Left ventricle myocardium inferior (tissue), 1 donor: Measurements from ENCODE around the gene ABCB1. TPM values are rescaled to one million over a fixed set of nuclear protein-coding genes. Genes with fewer than 3 reads are reported as not detected.
A peak's percentile ranks its signal among the peaks of the same experiment; 100 is the strongest.

Source experiments
- DNase-seq: peaks from one replicate; pipeline ENCODE4 v3.0.0-alpha.2; 2020
- H3K27ac ChIP-seq: fragments of 200-600 bp; replicated peaks from 2 replicates; pipeline ENCODE4 v1.8.0; 2021
- H3K27me3 ChIP-seq: fragments of 200-600 bp; 2 replicates; pipeline ENCODE4 v1.8.0; 2021; ENCODE audit warnings: low read depth
- H3K36me3 ChIP-seq: fragments of 200-600 bp; 2 replicates; pipeline ENCODE4 v1.8.0; 2021
- H3K4me1 ChIP-seq: fragments of 200-600 bp; 2 replicates; pipeline ENCODE4 v1.8.0; 2021
- H3K4me3 ChIP-seq: fragments of 200-600 bp; 2 replicates; pipeline ENCODE4 v1.8.0; 2021; ENCODE audit warnings: mild to moderate bottlenecking, moderate library complexity
- H3K9me3 ChIP-seq: fragments of 200-600 bp; replicated peaks from 2 replicates; pipeline ENCODE4 v1.8.0; 2021
- CTCF ChIP-seq: fragments of 200-600 bp; IDR thresholded peaks from 2 replicates; pipeline ENCODE4 v1.8.0; 2021; ENCODE audit warnings: antibody characterized with exemption, mild to moderate bottlenecking, borderline replicate concordance
- intact Hi-C: fragments of 100-400 bp; cut with micrococcal nuclease; formaldehyde crosslinking; loops from one replicate; pipeline ENCODE4 v1.11.0; 2022
- total RNA-seq: library from RNA; stranded (reverse); fragmentation: NEBNext Ultra II Directional; extraction: Animal tissue kit (Norgen Biotek cat#: 25700); gene quantifications from one replicate; pipeline ENCODE4 v1.2.1, GENCODE V29; 2021
- donor health status: DM: no; HTN: yes; CAD: no; lungs with severe emphysema.

Gene ABCB1
- total RNA-seq, 1 donor from 2014 or later, result 1.0 TPM

- Histone ChIP-seq H3K4me3 (no peak overlapping the region), H3K4me1 (peaks cover 6% of the 10 kb centered on the region), H3K27me3 (no peaks in the 10 kb centered on the region), H3K9me3 (no peaks in the 10 kb centered on the region), H3K36me3 (no peaks in the 10 kb centered on the region), H3K27ac (no peak overlapping the region)
- intact Hi-C loops, result no loop called here
- DNase-seq, result no peak
- peak; percentile 41 for TF ChIP-seq CTCF
These were observed 93.2 kb downstream of the ABCB1 start for GRCh38 chr7:87507446-87507845.

GRCh38 chr7:87506246-87507180 is 94.2 kb downstream of the ABCB1 start:
- Histone ChIP-seq H3K4me3 (no peak overlapping the region), H3K9me3 (no peaks in the 10 kb centered on the region), H3K4me1 (peaks cover 6% of the 10 kb centered on the region), H3K36me3 (no peaks in the 10 kb centered on the region), H3K27ac (no peak overlapping the region), H3K27me3 (no peaks in the 10 kb centered on the region)
- intact Hi-C loops, result no loop called here
- DNase-seq, result no peak
- peak; percentile 55 for TF ChIP-seq CTCF

GRCh38 chr7:87505557-87506245 is 95.0 kb downstream of the ABCB1 start:
- H3K27me3 ChIP-seq, result no peaks in the 10 kb centered on the region
- intact Hi-C loops, result no loop called here
- TF ChIP-seq CTCF, result no peak
- H3K27ac ChIP-seq, result no peak overlapping the region
- no peaks in the 10 kb centered on the region for H3K9me3 ChIP-seq
- H3K4me3 ChIP-seq, result no peak overlapping the region
- DNase-seq, result no peak
- no peaks in the 10 kb centered on the region for H3K36me3 ChIP-seq
- peaks cover 6% of the 10 kb centered on the region for H3K4me1 ChIP-seq

- H3K9me3 ChIP-seq, result no peaks in the 10 kb centered on the region
- intact Hi-C loops, result no loop called here
- peaks cover 6% of the 10 kb centered on the region for H3K4me1 ChIP-seq
- no peaks in the 10 kb centered on the region for H3K27me3 ChIP-seq
- no peaks in the 10 kb centered on the region for H3K36me3 ChIP-seq
- TF ChIP-seq CTCF, result no peak
- no peak overlapping the region for H3K4me3 ChIP-seq
- no peak overlapping the region for H3K27ac ChIP-seq
- no peak for DNase-seq
These were observed 95.6 kb downstream of the ABCB1 start for GRCh38 chr7:87505122-87505521.

- DNase-seq, result no peak
- TF ChIP-seq CTCF, result no peak
- Histone ChIP-seq H3K27me3 (no peaks in the 10 kb centered on the region), H3K9me3 (peaks cover under 1% of the 10 kb centered on the region), H3K4me1 (no peaks in the 10 kb centered on the region), H3K4me3 (no peak overlapping the region), H3K27ac (no peak overlapping the region), H3K36me3 (no peaks in the 10 kb centered on the region)
- intact Hi-C loops, result no loop called here
These were observed 101.2 kb downstream of the ABCB1 start for GRCh38 chr7:87499494-87499893.
